ENCODE measurements around the gene SMAD2.

GRCh38 chr18:47788621-47789020, 141.8 kb downstream of the SMAD2 start:
- TF ChIP-seq POLR2A (IDR thresholded peaks at IDR 0.05), result no peak
- no peak for TF ChIP-seq CTCF (IDR thresholded peaks at IDR 0.05)

Measured in right lobe of liver (tissue), 4 donors.